ENCODE measurements around the gene TRIB2. TPM values are rescaled to one million over a fixed set of nuclear protein-coding genes. Genes with fewer than 3 reads are reported as not detected.

TRIB2 gene
- total RNA-seq, 5 donors from 2014 or later (not counting 1 experiment from before 2014, with no cell fraction given) = 111 to 131 (median 121) TPM

DNA sequence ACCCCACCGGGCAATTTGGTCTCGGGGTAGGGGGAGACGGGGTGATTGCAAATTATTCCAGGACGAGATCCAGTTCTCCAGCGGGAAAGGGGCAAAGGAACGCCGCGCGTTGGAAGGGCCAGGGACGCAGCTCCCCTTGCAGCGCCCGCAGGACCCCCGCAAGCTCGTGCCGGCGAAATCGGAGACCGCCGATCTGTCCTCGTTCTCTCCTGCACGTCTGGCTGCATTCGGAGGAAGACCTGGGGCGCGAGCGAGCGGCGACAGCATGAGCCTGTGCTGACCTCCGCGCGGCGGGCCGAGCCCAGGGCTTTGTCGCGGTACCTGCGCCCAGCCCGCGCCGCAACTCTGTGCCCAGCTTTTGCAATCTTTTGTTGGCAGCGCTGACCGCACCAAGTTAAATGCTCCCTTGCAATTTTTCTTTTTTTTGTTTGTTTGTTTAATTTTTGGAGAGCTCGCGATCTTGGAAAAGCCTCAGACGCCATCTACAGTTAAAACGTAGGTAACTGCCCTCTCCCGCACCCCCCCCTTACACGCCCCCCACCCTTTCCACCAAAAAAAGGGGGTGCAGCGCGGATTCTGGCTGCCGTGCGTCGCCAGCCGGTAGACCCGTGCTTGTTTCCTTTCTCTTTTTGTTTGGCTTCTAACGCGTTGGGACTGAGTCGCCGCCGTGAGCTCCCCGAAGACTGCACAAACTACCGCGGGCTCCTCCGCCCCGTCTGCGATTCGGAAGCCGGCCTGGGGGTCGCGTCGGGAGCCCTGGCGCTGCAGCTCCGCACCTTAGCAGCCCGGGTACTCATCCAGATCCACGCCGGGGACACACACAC is 667 bp downstream of the TRIB2 start:
- POLR2A ChIA-PET = interaction anchor here (0.6 to 1.0 kb wide), 5 partner anchors 9 to 951 kb away, joined by 3 to 7 read pairs (median 3); no protein-coding TSS in a partner anchor
- ATAC-seq (replicated peaks in 1 of 4) = peak; percentile 23 to 37 (median 26)
- no peaks in the 10 kb centered on the region for H3K27me3 Mint-ChIP-seq
- Histone ChIP-seq H3K9me3 (no peaks in the 10 kb centered on the region), H3K4me1 (ENCODE audit: control insufficient read depth in 1 of 2, extremely low read depth in 1 of 2, insufficient read depth in 2 of 2, low read length in 2 of 2) (peaks cover 33% of the 10 kb centered on the region in 2 experiments), H3K27ac (ENCODE audit: low read length) (peak overlapping the region; percentile 88), H3K27me3 (replicated peaks in 1 of 2; ENCODE audit: control insufficient read depth in 2 of 2, extremely low read depth in 1 of 2, insufficient read depth in 2 of 2, low read length in 1 of 2) (no peaks in the 10 kb centered on the region), H3K36me3 (ENCODE audit: control insufficient read depth in 2 of 2, extremely low read depth in 1 of 2, insufficient read depth in 1 of 2, low read length in 1 of 2) (no peaks in the 10 kb centered on the region), H3K4me3 (ENCODE audit: control insufficient read depth in 1 of 2, extremely low read depth in 1 of 2, low read length in 1 of 2) (peak overlapping the region; percentile 95 to 99)
- H3K27ac Mint-ChIP-seq = peak overlapping the region; percentile 91 to 98
- peak overlapping the region; percentile 93 to 99 (median 98) for H3K4me3 Mint-ChIP-seq
- peak; percentile 42 to 81 (median 61) for DNase-seq
- under 1% methylated on average over 62 of the region's 74 CpGs for WGBS (ENCODE audit: insufficient coverage)
- no peaks in the 10 kb centered on the region for H3K9me3 Mint-ChIP-seq
- peaks cover 2% of the 10 kb centered on the region for H3K36me3 Mint-ChIP-seq
- CTCF ChIA-PET = interaction anchor here (0.5 to 3.1 kb wide), 33 partner anchors 8 to 1588 kb away, joined by 3 to 27 read pairs (median 4); no protein-coding TSS in a partner anchor
- peaks cover 60 to 65% (median 60%) of the 10 kb centered on the region in 3 donors for H3K4me1 Mint-ChIP-seq

DNA sequence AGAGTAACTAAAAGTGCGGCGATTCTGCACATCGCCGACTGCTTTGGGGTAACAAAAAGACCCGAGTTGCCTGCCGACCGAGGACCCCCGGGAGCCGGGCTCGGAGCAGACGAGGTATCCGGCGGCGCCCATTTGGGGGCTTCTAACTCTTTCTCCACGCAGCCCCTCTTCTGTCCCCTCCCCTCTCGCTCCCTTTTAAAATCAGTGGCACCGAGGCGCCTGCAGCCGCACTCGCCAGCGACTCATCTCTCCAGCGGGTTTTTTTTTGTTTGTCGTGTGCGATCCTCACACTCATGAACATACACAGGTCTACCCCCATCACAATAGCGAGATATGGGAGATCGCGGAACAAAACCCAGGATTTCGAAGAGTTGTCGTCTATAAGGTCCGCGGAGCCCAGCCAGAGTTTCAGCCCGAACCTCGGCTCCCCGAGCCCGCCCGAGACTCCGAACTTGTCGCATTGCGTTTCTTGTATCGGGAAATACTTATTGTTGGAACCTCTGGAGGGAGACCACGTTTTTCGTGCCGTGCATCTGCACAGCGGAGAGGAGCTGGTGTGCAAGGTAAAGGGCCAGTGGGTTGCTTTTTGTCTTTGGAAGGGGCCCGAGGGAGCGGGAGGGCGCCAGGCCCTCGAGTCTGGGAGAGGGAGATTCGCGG is 1.4 kb downstream of the TRIB2 start:
- under 1% methylated on average over 50 of the region's 50 CpGs for WGBS (ENCODE audit: insufficient coverage)
- peak overlapping the region; percentile 93 to 99 (median 98) for H3K4me3 Mint-ChIP-seq
- Histone ChIP-seq H3K4me3 (ENCODE audit: control insufficient read depth in 1 of 2, extremely low read depth in 1 of 2, low read length in 1 of 2) (peak overlapping the region; percentile 95 to 99), H3K27me3 (replicated peaks in 1 of 2; ENCODE audit: control insufficient read depth in 2 of 2, extremely low read depth in 1 of 2, insufficient read depth in 2 of 2, low read length in 1 of 2) (no peaks in the 10 kb centered on the region), H3K9me3 (no peaks in the 10 kb centered on the region), H3K36me3 (ENCODE audit: control insufficient read depth in 2 of 2, extremely low read depth in 1 of 2, insufficient read depth in 1 of 2, low read length in 1 of 2) (peaks cover 0 to 4% of the 10 kb centered on the region in 2 donors), H3K4me1 (ENCODE audit: control insufficient read depth in 1 of 2, extremely low read depth in 1 of 2, insufficient read depth in 2 of 2, low read length in 2 of 2) (peaks cover 35 to 37% of the 10 kb centered on the region in 2 experiments), H3K27ac (ENCODE audit: low read length) (peak overlapping the region; percentile 88)
- ChIA-PET POLR2A (interaction anchor here in 1 of 2 donors (0.7 kb wide), 2 partner anchors 9 to 336 kb away, joined by 3 to 4 read pairs; no protein-coding TSS in a partner anchor), CTCF (interaction anchor here (0.6 to 3.1 kb wide), 15 partner anchors 8 to 858 kb away, joined by 3 to 27 read pairs (median 4); no protein-coding TSS in a partner anchor)
- ATAC-seq (replicated peaks in 1 of 4) (peak in 2 of 4 experiments; percentile 3 to 9), DNase-seq (peak in 19 of 35 experiments; percentile 5 to 58 (median 26))
- H3K36me3 Mint-ChIP-seq = peaks cover 4% of the 10 kb centered on the region
- no peaks in the 10 kb centered on the region for H3K27me3 Mint-ChIP-seq
- peak overlapping the region; percentile 91 to 98 for H3K27ac Mint-ChIP-seq
- peaks cover 61 to 73% (median 64%) of the 10 kb centered on the region in 3 donors for H3K4me1 Mint-ChIP-seq
- H3K9me3 Mint-ChIP-seq = no peaks in the 10 kb centered on the region

DNA sequence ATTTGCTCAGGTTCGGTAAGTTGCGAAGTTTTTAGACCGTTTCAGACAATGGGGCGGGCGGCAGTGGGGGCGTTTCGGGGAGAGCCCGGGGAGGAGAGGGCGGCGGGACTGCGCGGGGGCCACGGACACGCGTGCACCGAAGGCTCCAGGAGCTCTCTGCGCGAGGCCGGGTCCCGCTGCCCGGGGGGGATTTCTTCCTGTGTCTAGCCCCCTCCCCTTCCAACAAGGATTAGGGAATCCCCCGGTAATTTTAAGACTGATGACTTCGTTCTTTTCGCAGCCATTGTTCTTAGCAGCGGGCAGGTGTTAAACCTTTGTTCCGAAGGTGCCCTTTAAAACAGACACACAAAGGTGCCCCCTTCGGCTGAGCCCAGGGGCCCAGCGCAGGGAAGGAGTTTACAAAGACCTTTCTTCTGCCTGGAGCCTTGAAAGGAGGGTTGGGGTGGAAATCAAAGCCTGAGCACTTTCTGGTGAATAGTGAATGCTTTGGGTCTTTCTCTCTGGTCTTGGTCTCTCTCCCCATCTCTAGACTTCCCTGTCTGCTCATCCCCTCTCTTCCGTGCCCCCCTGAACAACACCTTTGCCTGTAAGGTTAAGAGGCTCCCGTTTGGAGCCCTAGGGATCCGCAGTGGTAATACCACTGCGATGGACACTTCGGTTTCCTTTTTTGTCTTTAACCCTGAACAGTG is 2.1 kb downstream of the TRIB2 start:
- Mint-ChIP-seq H3K4me1 (peaks cover 68 to 80% (median 71%) of the 10 kb centered on the region in 3 donors), H3K36me3 (peaks cover 10% of the 10 kb centered on the region), H3K27ac (peak overlapping the region; percentile 91 to 98), H3K27me3 (no peaks in the 10 kb centered on the region), H3K4me3 (peak overlapping the region; percentile 93 to 99 (median 98)), H3K9me3 (no peaks in the 10 kb centered on the region)
- DNase-seq = peak in 15 of 35 experiments; percentile 10 to 43 (median 21)
- Histone ChIP-seq H3K36me3 (ENCODE audit: control insufficient read depth in 2 of 2, extremely low read depth in 1 of 2, insufficient read depth in 1 of 2, low read length in 1 of 2) (peaks cover 0 to 11% of the 10 kb centered on the region in 2 donors), H3K27me3 (replicated peaks in 1 of 2; ENCODE audit: control insufficient read depth in 2 of 2, extremely low read depth in 1 of 2, insufficient read depth in 2 of 2, low read length in 1 of 2) (no peaks in the 10 kb centered on the region), H3K27ac (ENCODE audit: low read length) (peak overlapping the region; percentile 88), H3K9me3 (no peaks in the 10 kb centered on the region), H3K4me1 (ENCODE audit: control insufficient read depth in 1 of 2, extremely low read depth in 1 of 2, insufficient read depth in 2 of 2, low read length in 2 of 2) (peaks cover 37 to 44% of the 10 kb centered on the region in 2 experiments), H3K4me3 (ENCODE audit: control insufficient read depth in 1 of 2, extremely low read depth in 1 of 2, low read length in 1 of 2) (peak overlapping the region; percentile 95 to 99)
- WGBS (ENCODE audit: insufficient coverage) = under 1% methylated on average over 15 of the region's 33 CpGs
- ChIA-PET CTCF (interaction anchor here in 1 of 2 donors (2.0 kb wide), 1 partner anchor 10 kb away, joined by 14 read pairs; no protein-coding TSS in a partner anchor), POLR2A (no interaction called here)
- ATAC-seq (replicated peaks in 1 of 4) = no peak

DNA sequence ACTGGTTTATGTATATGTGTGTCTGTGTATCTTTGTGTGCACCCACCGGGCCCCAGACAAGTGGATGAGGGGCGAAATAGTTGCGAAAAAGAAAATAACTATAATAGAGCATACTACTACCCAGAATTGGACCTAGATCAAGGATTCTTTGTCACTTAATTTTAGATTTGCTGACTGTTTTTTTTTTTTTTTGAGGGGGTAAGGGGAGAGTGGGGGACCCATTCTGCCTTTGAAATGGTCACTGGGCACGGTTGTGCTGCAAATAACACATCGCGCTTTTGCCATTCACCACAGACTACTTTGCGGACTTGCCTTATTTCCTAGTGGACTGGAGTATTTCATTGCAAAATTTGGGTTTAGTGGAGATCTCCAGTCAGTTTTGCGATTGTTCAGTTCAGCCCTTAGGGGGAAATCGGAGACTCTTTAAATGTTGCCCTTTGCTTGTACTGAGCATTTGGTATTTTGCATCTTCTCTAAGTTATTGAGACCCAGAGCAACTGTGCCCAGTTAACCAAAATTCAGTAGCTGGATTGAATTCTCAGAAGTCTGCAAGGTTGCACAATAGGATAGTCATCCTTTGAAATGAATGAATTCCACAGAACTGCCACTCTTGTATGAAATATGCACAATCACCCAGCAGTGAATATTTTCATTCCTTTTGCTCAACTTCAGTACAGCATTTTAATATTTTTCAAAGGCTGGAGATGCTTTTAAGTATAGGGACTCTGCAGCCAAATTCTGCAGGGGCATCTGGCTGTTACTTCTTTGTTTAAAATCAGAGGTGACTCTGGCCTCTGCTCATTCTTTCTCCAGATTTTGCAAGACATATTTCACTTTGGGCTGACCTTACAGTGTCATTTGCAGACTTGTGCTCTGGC is 2.9 kb downstream of the TRIB2 start:
- H3K27me3 Mint-ChIP-seq = no peaks in the 10 kb centered on the region
- H3K27me3 ChIP-seq (replicated peaks in 1 of 2; ENCODE audit: control insufficient read depth in 2 of 2, extremely low read depth in 1 of 2, insufficient read depth in 2 of 2, low read length in 1 of 2) = no peaks in the 10 kb centered on the region
- ChIA-PET POLR2A (no interaction called here), CTCF (interaction anchor here (0.6 to 1.7 kb wide), 5 partner anchors 9 to 856 kb away, joined by 3 to 4 read pairs (median 3); no protein-coding TSS in a partner anchor)
- peaks cover 71 to 83% (median 72%) of the 10 kb centered on the region in 3 donors for H3K4me1 Mint-ChIP-seq
- H3K27ac ChIP-seq (ENCODE audit: low read length) = peak overlapping the region; percentile 88
- peak overlapping the region; percentile 93 to 99 (median 98) for H3K4me3 Mint-ChIP-seq
- 70% methylated on average over 5 of the region's 9 CpGs for WGBS (ENCODE audit: insufficient coverage)
- H3K4me1 ChIP-seq (ENCODE audit: control insufficient read depth in 1 of 2, extremely low read depth in 1 of 2, insufficient read depth in 2 of 2, low read length in 2 of 2) = peaks cover 39 to 49% of the 10 kb centered on the region in 2 experiments
- peaks cover 6 to 19% of the 10 kb centered on the region in 2 donors for H3K36me3 ChIP-seq (ENCODE audit: control insufficient read depth in 2 of 2, extremely low read depth in 1 of 2, insufficient read depth in 1 of 2, low read length in 1 of 2)
- no peak for DNase-seq
- no peak for ATAC-seq (replicated peaks in 1 of 4)
- H3K9me3 Mint-ChIP-seq = no peaks in the 10 kb centered on the region
- peak overlapping the region; percentile 95 to 99 for H3K4me3 ChIP-seq (ENCODE audit: control insufficient read depth in 1 of 2, extremely low read depth in 1 of 2, low read length in 1 of 2)
- peaks cover 17% of the 10 kb centered on the region for H3K36me3 Mint-ChIP-seq
- H3K9me3 ChIP-seq = no peaks in the 10 kb centered on the region
- peak overlapping the region; percentile 91 to 98 for H3K27ac Mint-ChIP-seq

DNA sequence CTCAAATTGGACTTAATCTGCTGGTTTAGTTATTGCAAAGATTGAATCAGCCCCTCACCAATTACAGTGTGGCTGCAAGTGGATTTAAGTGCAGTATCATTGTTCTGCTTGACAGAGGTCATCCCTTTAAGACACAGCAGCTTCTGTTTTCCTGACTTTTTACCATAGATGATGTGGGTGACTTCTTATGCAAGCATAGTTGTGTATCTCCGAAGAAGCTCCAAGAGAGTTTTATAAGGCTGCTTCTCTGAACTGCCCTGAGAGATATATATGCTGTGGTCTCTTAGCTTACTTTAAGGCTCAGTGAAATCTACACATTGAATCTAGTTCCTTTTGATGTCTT is 3.5 kb downstream of the TRIB2 start:
- Histone ChIP-seq H3K9me3 (no peaks in the 10 kb centered on the region), H3K27ac (ENCODE audit: low read length) (no peak overlapping the region), H3K27me3 (replicated peaks in 1 of 2; ENCODE audit: control insufficient read depth in 2 of 2, extremely low read depth in 1 of 2, insufficient read depth in 2 of 2, low read length in 1 of 2) (no peaks in the 10 kb centered on the region), H3K4me1 (ENCODE audit: control insufficient read depth in 1 of 2, extremely low read depth in 1 of 2, insufficient read depth in 2 of 2, low read length in 2 of 2) (peaks cover 38 to 47% of the 10 kb centered on the region in 2 experiments), H3K36me3 (ENCODE audit: control insufficient read depth in 2 of 2, extremely low read depth in 1 of 2, insufficient read depth in 1 of 2, low read length in 1 of 2) (peaks cover 11 to 25% of the 10 kb centered on the region in 2 donors), H3K4me3 (ENCODE audit: control insufficient read depth in 1 of 2, extremely low read depth in 1 of 2, low read length in 1 of 2) (peak overlapping the region; percentile 95 to 99)
- H3K27ac Mint-ChIP-seq = peak overlapping the region; percentile 60 to 98
- no peaks in the 10 kb centered on the region for H3K9me3 Mint-ChIP-seq
- H3K27me3 Mint-ChIP-seq = no peaks in the 10 kb centered on the region
- WGBS (ENCODE audit: insufficient coverage) = 20% methylated on average over 1 of the region's 1 CpG
- no peak for DNase-seq
- H3K36me3 Mint-ChIP-seq = peaks cover 23% of the 10 kb centered on the region
- no peak for ATAC-seq (replicated peaks in 1 of 4)
- H3K4me3 Mint-ChIP-seq = peak overlapping the region; percentile 93 to 99 (median 98)
- POLR2A ChIA-PET = interaction anchor here in 1 of 2 donors (0.6 kb wide), 1 partner anchor 196 kb away, joined by 3 read pairs; no protein-coding TSS in a partner anchor
- CTCF ChIA-PET = interaction anchor here (0.6 to 1.8 kb wide), 8 partner anchors 9 to 1908 kb away, joined by 3 to 4 read pairs (median 3); partner anchors contain the start of gene PDIA6 (in 1 of the 2)
- H3K4me1 Mint-ChIP-seq = peaks cover 71 to 83% (median 72%) of the 10 kb centered on the region in 3 donors

All from T-cell (primary cell).